ENCODE data around the gene ACTA1.
"Not testable (repeated sequence)": the region's sequence is repeated elsewhere in the genome, so short reads cannot be mapped to it uniquely, and the experiment has no call there.

The ACTA1 gene

GRCh38 chr1:229478852-229479251 is 45.0 kb upstream of the ACTA1 start:
- Histone ChIP-seq H2BK15ac (ENCODE audit: low read length) (no peak overlapping the region), H3K79me1 (ENCODE audit: low read depth, low read length) (no peaks in the 10 kb centered on the region), H2BK5ac (ENCODE audit: low read length) (no peak overlapping the region), H3K27ac (replicated peaks; ENCODE audit: low read length) (no peak overlapping the region), H3K14ac (ENCODE audit: low read length) (no peak overlapping the region), H3K4ac (ENCODE audit: low read length) (no peak overlapping the region), H3K4me2 (ENCODE audit: insufficient read depth, low read length, poor library complexity, severe bottlenecking) (no peak overlapping the region), H3K9ac (ENCODE audit: low read depth, low read length, poor library complexity) (no peak overlapping the region), H4K8ac (ENCODE audit: low read depth, low read length) (no peak overlapping the region), H3K4me3 (ENCODE audit: low read length in 2 of 2) (no peak overlapping the region), H3K23ac (ENCODE audit: low read depth, low read length, poor library complexity) (no peak overlapping the region), H2AFZ (ENCODE audit: low read length) (no peak overlapping the region), H2AK5ac (ENCODE audit: low read depth, low read length) (no peak overlapping the region), H3K36me3 (replicated peaks in 1 of 2; ENCODE audit: control insufficient read depth in 2 of 2, insufficient read depth in 2 of 2, low read length in 2 of 2) (peaks cover 20 to 95% of the 10 kb centered on the region in 2 donors), H3K4me1 (ENCODE audit: control insufficient read depth in 2 of 2, insufficient read depth in 1 of 2, low read depth in 1 of 2, low read length in 2 of 2) (no peaks in the 10 kb centered on the region), H2BK120ac (ENCODE audit: low read depth, low read length) (no peak overlapping the region), H2BK12ac (ENCODE audit: low read length) (no peak overlapping the region), H3K9me3 (replicated peaks in 1 of 2; ENCODE audit: control insufficient read depth in 2 of 2, insufficient read depth in 1 of 2, low read depth in 1 of 2, low read length in 2 of 2) (no peaks in the 10 kb centered on the region), H3K18ac (ENCODE audit: low read length) (no peak overlapping the region), H4K91ac (ENCODE audit: low read depth, low read length, poor library complexity) (no peak overlapping the region), H3K27me3 (ENCODE audit: control insufficient read depth in 3 of 3, insufficient read depth in 3 of 3, low read depth in 1 of 3, low read length in 3 of 3) (no peaks in the 10 kb centered on the region)
- DNase-seq (ENCODE audit: low spot score): no peak
- no CpG with 5 or more reads among the region's 1 CpG for WGBS, 2 donors (ENCODE audit: extremely low coverage in 2 of 2, insufficient read length in 2 of 2, insufficient replicate concordance in 1 of 2)

DNA sequence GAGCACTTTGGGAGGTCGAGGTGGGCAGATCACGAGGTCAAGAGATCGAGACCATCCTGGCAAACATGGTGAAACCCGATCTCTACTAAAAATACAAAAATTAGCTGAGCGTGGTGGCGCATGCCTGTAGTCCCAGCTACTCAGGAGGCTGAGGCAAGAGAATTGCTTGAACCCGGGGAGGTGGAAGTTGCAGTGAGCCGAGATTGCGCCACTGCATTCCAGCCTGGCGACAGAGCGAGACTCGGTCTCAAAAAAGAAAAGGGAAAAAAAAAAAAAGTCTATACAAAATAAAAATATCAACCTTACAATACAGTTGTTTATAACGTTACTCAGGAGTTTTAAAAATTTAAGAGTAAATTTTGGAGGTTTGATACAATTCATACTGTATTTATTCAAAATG is 42.0 kb upstream of the ACTA1 start:
- H3K36me3 ChIP-seq (replicated peaks in 1 of 2; ENCODE audit: control insufficient read depth in 2 of 2, insufficient read depth in 2 of 2, low read length in 2 of 2): peaks cover 21 to 87% of the 10 kb centered on the region in 2 donors
- H3K79me1 ChIP-seq (ENCODE audit: low read depth, low read length): not testable (repeated sequence)

DNA sequence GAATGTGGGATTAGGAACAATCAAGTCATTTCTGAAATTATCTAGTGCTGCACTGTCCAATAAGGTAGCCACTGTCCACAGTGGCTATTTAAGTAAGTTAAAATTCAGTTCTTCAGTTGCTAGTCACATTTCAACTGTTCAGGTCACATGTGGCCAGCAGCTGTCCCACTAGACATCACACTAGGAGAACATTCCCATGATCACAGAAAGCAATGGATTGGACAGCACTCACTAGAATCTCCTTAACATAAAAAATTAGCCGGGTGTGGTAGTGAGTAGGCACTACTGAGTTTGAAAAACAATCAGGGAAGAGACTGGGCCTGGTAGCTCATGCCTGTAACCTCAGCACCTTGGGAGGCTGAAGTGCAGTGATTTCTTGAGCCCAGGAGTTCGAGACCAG is 40.6 kb upstream of the ACTA1 start:
- H2AFZ ChIP-seq (ENCODE audit: low read length): no peak overlapping the region
- H3K14ac ChIP-seq (ENCODE audit: low read length): no peak overlapping the region
- H3K4me1 ChIP-seq (ENCODE audit: control insufficient read depth in 2 of 2, insufficient read depth in 1 of 2, low read depth in 1 of 2, low read length in 2 of 2): no peaks in the 10 kb centered on the region
- H3K4ac ChIP-seq (ENCODE audit: low read length): no peak overlapping the region
- H3K4me3 ChIP-seq (ENCODE audit: low read length in 2 of 2): no peak overlapping the region
- no peak overlapping the region for H2BK120ac ChIP-seq (ENCODE audit: low read depth, low read length)
- no peak for DNase-seq (ENCODE audit: low spot score)
- H2AK5ac ChIP-seq (ENCODE audit: low read depth, low read length): no peak overlapping the region
- no peak overlapping the region for H4K91ac ChIP-seq (ENCODE audit: low read depth, low read length, poor library complexity)
- WGBS, 2 donors (ENCODE audit: extremely low coverage in 2 of 2, insufficient read length in 2 of 2, insufficient replicate concordance in 1 of 2): no CpG with 5 or more reads among the region's 2 CpGs
- H3K23ac ChIP-seq (ENCODE audit: low read depth, low read length, poor library complexity): no peak overlapping the region
- H3K27ac ChIP-seq (replicated peaks; ENCODE audit: low read length): no peak overlapping the region
- H2BK15ac ChIP-seq (ENCODE audit: low read length): no peak overlapping the region
- H3K79me1 ChIP-seq (ENCODE audit: low read depth, low read length): no peaks in the 10 kb centered on the region
- no peak overlapping the region for H2BK5ac ChIP-seq (ENCODE audit: low read length)
- H4K8ac ChIP-seq (ENCODE audit: low read depth, low read length): no peak overlapping the region
- no peak overlapping the region for H2BK12ac ChIP-seq (ENCODE audit: low read length)
- H3K9me3 ChIP-seq (replicated peaks in 1 of 2; ENCODE audit: control insufficient read depth in 2 of 2, insufficient read depth in 1 of 2, low read depth in 1 of 2, low read length in 2 of 2): no peaks in the 10 kb centered on the region
- H3K36me3 ChIP-seq (replicated peaks in 1 of 2; ENCODE audit: control insufficient read depth in 2 of 2, insufficient read depth in 2 of 2, low read length in 2 of 2): peaks cover 23 to 87% of the 10 kb centered on the region in 2 donors
- no peaks in the 10 kb centered on the region for H3K27me3 ChIP-seq (ENCODE audit: control insufficient read depth in 3 of 3, insufficient read depth in 3 of 3, low read depth in 1 of 3, low read length in 3 of 3)
- H3K4me2 ChIP-seq (ENCODE audit: insufficient read depth, low read length, poor library complexity, severe bottlenecking): no peak overlapping the region
- no peak overlapping the region for H3K9ac ChIP-seq (ENCODE audit: low read depth, low read length, poor library complexity)
- H3K18ac ChIP-seq (ENCODE audit: low read length): no peak overlapping the region

More for the DNA sequence above, 42.0 kb upstream of the ACTA1 start:
- H3K9ac ChIP-seq (ENCODE audit: low read depth, low read length, poor library complexity); H3K9me3 ChIP-seq (replicated peaks in 1 of 2; ENCODE audit: control insufficient read depth in 2 of 2, insufficient read depth in 1 of 2, low read depth in 1 of 2, low read length in 2 of 2); H3K23ac ChIP-seq (ENCODE audit: low read depth, low read length, poor library complexity); H3K4ac ChIP-seq (ENCODE audit: low read length); H3K4me1 ChIP-seq (ENCODE audit: control insufficient read depth in 2 of 2, insufficient read depth in 1 of 2, low read depth in 1 of 2, low read length in 2 of 2); H3K18ac ChIP-seq (ENCODE audit: low read length); H3K14ac ChIP-seq (ENCODE audit: low read length); H4K8ac ChIP-seq (ENCODE audit: low read depth, low read length); H3K4me3 ChIP-seq (ENCODE audit: low read length in 2 of 2); H4K91ac ChIP-seq (ENCODE audit: low read depth, low read length, poor library complexity); H2BK120ac ChIP-seq (ENCODE audit: low read depth, low read length); H2AFZ ChIP-seq (ENCODE audit: low read length); H3K27ac ChIP-seq (replicated peaks; ENCODE audit: low read length); DNase-seq (ENCODE audit: low spot score); H3K27me3 ChIP-seq (ENCODE audit: control insufficient read depth in 3 of 3, insufficient read depth in 3 of 3, low read depth in 1 of 3, low read length in 3 of 3); H2BK12ac ChIP-seq (ENCODE audit: low read length); H3K4me2 ChIP-seq (ENCODE audit: insufficient read depth, low read length, poor library complexity, severe bottlenecking); H2BK5ac ChIP-seq (ENCODE audit: low read length); H2BK15ac ChIP-seq (ENCODE audit: low read length); H2AK5ac ChIP-seq (ENCODE audit: low read depth, low read length): not testable (repeated sequence)
- WGBS, 2 donors (ENCODE audit: extremely low coverage in 2 of 2, insufficient read length in 2 of 2, insufficient replicate concordance in 1 of 2): no CpG with 5 or more reads among the region's 13 CpGs

DNA sequence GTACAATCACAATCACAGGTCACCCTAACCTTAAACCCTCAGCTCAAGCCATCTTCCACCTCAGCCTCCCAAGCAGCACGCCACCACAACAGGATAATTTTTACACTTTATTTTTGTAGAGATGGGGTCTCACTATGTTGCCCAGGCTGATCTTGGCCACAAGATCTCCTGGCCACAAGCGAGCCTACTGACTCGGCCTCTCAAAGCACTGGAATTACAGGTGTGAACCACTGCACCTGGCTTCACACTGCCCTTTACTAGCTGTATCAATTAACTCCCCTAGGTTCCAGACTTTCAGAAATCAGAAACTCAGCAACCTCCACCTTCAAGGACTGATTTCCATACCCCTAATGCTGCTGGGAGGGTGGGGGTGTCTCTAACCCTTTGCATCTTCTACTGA is 37.3 kb upstream of the ACTA1 start:
- H3K9me3 ChIP-seq (replicated peaks in 1 of 2; ENCODE audit: control insufficient read depth in 2 of 2, insufficient read depth in 1 of 2, low read depth in 1 of 2, low read length in 2 of 2): no peaks in the 10 kb centered on the region

More for the DNA sequence above, 37.3 kb upstream of the ACTA1 start:
- no peak overlapping the region for H3K9ac ChIP-seq (ENCODE audit: low read depth, low read length, poor library complexity)
- no peak for DNase-seq (ENCODE audit: low spot score)
- H2AFZ ChIP-seq (ENCODE audit: low read length): no peak overlapping the region
- no peak overlapping the region for H4K8ac ChIP-seq (ENCODE audit: low read depth, low read length)
- H2BK15ac ChIP-seq (ENCODE audit: low read length): no peak overlapping the region
- no peak overlapping the region for H2BK120ac ChIP-seq (ENCODE audit: low read depth, low read length)
- H3K14ac ChIP-seq (ENCODE audit: low read length): no peak overlapping the region
- H3K36me3 ChIP-seq (replicated peaks in 1 of 2; ENCODE audit: control insufficient read depth in 2 of 2, insufficient read depth in 2 of 2, low read length in 2 of 2): peaks cover 24 to 81% of the 10 kb centered on the region in 2 donors
- H2BK12ac ChIP-seq (ENCODE audit: low read length): no peak overlapping the region
- H3K4ac ChIP-seq (ENCODE audit: low read length): no peak overlapping the region
- H2BK5ac ChIP-seq (ENCODE audit: low read length): no peak overlapping the region
- no peaks in the 10 kb centered on the region for H3K27me3 ChIP-seq (ENCODE audit: control insufficient read depth in 3 of 3, insufficient read depth in 3 of 3, low read depth in 1 of 3, low read length in 3 of 3)
- H3K79me1 ChIP-seq (ENCODE audit: low read depth, low read length): no peaks in the 10 kb centered on the region
- WGBS, 2 donors (ENCODE audit: extremely low coverage in 2 of 2, insufficient read length in 2 of 2, insufficient replicate concordance in 1 of 2): no CpG with 5 or more reads among the region's 3 CpGs
- no peak overlapping the region for H3K23ac ChIP-seq (ENCODE audit: low read depth, low read length, poor library complexity)
- no peak overlapping the region for H3K4me3 ChIP-seq (ENCODE audit: low read length in 2 of 2)
- no peak overlapping the region for H3K4me2 ChIP-seq (ENCODE audit: insufficient read depth, low read length, poor library complexity, severe bottlenecking)
- H3K4me1 ChIP-seq (ENCODE audit: control insufficient read depth in 2 of 2, insufficient read depth in 1 of 2, low read depth in 1 of 2, low read length in 2 of 2): no peaks in the 10 kb centered on the region
- no peak overlapping the region for H4K91ac ChIP-seq (ENCODE audit: low read depth, low read length, poor library complexity)
- H2AK5ac ChIP-seq (ENCODE audit: low read depth, low read length): no peak overlapping the region
- H3K27ac ChIP-seq (replicated peaks; ENCODE audit: low read length): no peak overlapping the region
- no peak overlapping the region for H3K18ac ChIP-seq (ENCODE audit: low read length)
